ENCODE measurements around the gene ADD1.

ADD1 gene

GRCh38 chr4:2859514-2859913 lies 15.9 kb downstream of the ADD1 start:
- DNase-seq (ENCODE audit: low read depth in 2 of 2), result no peak

- DNase-seq (ENCODE audit: low read depth in 2 of 2), result no peak
These were observed 17.0 kb downstream of the ADD1 start for GRCh38 chr4:2860391-2861348.

GRCh38 chr4:2861631-2862436 lies 18.2 kb downstream of the ADD1 start:
- DNase-seq (ENCODE audit: low read depth in 2 of 2), result no peak

DNA sequence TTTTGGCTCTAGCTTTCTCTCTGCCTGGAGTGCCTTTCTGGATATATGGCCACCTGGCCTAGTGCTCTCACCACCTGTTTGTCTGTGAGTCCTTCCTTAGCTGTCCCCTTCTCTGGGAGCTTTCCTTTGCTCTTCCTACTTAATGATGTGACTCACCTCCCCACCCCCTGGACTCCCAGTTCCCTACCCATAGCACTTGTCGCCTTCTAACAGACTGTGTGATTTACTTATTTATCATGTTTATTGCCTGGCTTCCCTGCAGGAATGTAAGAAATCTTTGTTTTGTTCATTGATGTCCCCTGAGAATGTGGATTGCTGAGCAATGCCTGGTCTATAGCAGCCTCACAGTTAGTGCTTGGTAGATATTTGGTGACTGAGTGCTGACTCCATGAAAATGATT lies 18.9 kb downstream of the ADD1 start:
- no peak for DNase-seq (ENCODE audit: low read depth in 2 of 2)

DNA sequence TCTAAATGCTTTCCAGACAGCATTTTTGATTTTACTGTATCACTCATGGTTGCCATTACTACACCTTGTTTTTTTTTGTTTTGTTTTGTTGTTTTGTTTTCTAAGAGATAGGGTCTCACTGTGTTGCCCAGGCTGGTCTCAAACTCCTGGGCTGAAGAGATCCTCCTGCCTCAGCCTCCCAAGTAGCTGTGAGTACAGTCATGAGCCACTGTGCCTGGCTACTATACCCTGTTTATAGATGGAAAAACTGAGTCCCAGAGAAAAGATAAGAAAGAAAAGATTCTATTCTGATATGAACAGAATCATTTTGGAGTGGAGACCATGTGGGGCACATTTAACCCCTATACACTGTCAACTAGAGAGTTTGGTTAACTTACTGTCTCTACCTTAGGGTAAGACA lies 20.0 kb downstream of the ADD1 start:
- no peak for DNase-seq (ENCODE audit: low read depth in 2 of 2)

DNA sequence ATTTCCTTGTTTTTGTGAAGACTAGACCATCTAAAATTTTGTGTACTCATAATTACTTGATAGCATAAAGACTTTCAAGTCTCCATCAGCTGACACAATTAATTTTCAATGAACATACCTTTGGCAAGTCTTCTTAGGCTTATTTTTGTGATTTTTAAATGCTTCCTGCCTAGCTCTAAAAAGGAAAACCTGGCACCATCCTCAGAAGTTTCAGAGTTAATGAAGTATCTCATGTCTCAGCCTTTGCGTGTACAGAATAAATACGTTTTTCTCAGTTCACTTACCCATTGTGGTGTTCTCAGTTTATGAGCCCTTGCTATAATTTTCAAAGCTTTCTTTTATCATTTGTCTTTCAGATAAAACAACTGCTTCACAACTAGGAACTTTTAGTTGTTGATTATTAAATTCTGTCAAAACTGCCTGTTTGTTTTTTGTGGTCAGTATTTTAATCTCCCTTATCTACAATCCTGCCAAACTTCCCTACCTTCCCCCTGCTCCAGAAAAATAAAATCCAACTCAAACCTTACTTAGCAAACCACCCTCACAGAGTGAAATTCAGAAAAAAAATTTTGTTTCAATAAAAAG lies 21.6 kb downstream of the ADD1 start:
- no peak for DNase-seq (ENCODE audit: low read depth in 2 of 2)

GRCh38 chr4:2866160-2866861 lies 22.7 kb downstream of the ADD1 start:
- no peak for DNase-seq (ENCODE audit: low read depth in 2 of 2)

GRCh38 chr4:2866891-2867290 lies 23.2 kb downstream of the ADD1 start:
- DNase-seq (ENCODE audit: low read depth in 2 of 2), result no peak

DNA sequence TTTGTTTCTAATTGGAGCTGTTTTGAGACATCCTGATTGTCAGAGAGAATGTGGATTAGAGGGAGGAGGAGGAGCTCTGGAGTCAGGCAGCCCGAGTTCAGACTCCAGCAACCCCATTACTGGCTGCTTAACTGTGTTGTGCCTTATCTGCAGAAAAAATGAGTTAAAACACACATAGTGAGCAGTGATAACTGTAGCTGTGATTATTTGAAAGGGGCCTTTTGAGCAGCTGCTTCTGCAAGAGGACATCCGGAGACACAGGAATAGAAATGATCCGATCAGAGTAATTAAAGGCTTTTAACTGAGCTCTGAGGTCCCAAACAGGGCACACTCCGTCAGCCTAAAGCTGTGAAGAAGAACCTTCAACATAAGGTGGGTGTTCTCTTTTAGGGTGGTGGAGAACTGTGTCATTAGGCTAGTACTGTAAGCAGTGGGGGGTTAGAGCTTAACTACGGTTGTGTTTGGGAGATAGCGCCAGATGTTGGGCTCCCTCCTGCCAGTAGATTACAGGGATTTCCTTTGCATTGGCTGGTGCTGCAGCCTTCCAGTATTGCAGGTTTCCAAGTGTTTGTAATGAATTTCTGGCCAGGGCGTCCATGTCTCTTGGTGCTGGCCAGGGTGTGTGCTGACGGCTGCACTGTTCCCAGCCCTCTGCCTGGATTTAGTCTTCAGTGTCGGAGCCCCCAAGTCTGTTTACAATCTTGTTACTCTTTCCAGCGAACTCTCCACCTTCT lies 24.3 kb downstream of the ADD1 start:
- DNase-seq (ENCODE audit: low read depth in 2 of 2), result no peak

- no peak for DNase-seq (ENCODE audit: low read depth in 2 of 2)
These were observed 25.3 kb downstream of the ADD1 start for GRCh38 chr4:2868877-2869487.

- no peak for DNase-seq (ENCODE audit: low read depth in 2 of 2)
These were observed 26.0 kb downstream of the ADD1 start for GRCh38 chr4:2869659-2870058.

GRCh38 chr4:2870082-2870481 lies 26.4 kb downstream of the ADD1 start:
- DNase-seq (ENCODE audit: low read depth in 2 of 2), result no peak

DNA sequence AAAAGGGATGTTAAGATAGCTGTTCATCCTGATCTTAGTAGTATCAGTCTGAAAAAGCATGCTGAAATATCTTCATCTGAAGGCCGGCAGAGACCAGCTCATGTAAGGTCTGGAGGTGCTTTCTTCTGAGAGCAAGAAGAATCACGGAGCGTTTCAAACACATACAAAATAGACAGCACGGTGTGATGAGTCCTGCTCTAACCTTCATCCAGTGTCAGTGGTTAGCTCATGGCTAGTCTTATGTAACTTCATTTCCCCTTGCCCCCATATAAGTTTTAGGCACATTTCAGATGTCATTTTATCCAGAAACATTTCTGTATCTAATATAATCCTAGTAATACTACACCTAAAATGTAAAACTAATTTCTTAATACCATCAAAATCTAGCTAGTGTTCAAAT lies 27.8 kb downstream of the ADD1 start:
- no peak for DNase-seq (ENCODE audit: low read depth in 2 of 2)

GRCh38 chr4:2871911-2872310 lies 28.3 kb downstream of the ADD1 start:
- DNase-seq (ENCODE audit: low read depth in 2 of 2), result no peak

- no peak for DNase-seq (ENCODE audit: low read depth in 2 of 2)
These were observed 29.7 kb downstream of the ADD1 start for GRCh38 chr4:2873329-2873728.

- DNase-seq (ENCODE audit: low read depth in 2 of 2), result no peak
These were observed 31.2 kb downstream of the ADD1 start for GRCh38 chr4:2874861-2875260.

DNA sequence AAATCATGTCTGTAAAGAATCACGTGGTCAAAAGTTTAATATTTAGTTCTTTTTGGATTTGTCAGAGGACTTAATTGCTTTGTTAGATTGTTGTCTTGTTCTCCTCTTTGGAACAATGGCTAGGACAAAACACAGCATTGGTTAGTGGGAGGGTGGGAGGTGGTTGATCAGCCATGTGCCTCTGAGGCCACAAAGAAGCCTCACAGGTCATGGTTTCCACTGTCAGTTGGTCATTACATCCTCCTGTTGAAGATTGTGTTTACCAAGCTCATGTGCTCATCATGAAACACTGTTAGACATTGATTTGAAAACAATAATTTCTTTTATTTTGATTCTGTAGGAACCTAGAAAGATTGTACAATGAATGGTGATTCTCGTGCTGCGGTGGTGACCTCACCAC lies 31.9 kb downstream of the ADD1 start:
- no peak for DNase-seq (ENCODE audit: low read depth in 2 of 2)

DNA sequence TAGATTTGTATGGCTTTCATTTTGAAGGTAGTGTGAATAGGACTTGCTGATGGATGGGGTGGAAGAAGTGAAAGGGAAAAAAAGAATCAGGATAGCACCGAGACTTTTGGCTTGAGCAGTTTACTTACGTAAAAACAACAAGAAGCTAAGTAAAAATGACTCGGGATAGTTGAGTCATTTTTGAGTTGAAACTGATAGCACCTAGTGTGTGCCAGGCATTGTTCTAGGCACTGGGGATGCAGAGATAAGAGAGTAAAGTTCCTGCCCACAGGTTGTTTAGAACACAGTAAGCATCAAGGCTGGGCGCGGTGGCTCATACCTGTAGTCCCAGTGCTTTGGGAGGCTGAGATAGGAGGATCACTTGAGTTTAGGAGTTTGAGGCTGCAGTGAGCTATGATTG lies 34.7 kb downstream of the ADD1 start:
- no peak for DNase-seq (ENCODE audit: low read depth in 2 of 2)

DNA sequence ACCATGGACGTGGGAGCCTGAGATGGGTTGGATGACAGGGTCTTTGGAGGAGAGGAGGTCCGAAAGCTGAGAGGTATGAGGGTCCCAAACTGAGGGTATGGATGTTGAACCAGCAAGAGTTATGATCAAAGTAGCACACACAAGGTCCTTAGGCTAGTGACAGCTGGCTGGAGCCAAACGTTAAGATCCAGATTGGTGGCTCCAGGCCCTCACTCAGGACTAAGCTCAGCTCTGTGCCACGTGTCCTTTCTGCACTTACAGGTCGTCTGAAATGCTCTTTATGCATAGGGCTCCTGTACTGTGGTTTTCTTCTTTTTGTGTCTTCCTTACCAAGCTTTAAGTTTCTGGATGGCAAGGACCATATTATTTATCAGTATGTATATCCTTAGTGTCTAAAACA lies 35.4 kb downstream of the ADD1 start:
- no peak for DNase-seq (ENCODE audit: low read depth in 2 of 2)

- DNase-seq (ENCODE audit: low read depth in 2 of 2), result no peak
These were observed 37.8 kb downstream of the ADD1 start for GRCh38 chr4:2881431-2881830.

GRCh38 chr4:2882341-2882740 lies 38.7 kb downstream of the ADD1 start:
- no peak for DNase-seq (ENCODE audit: low read depth in 2 of 2)
